ENCODE results near the gene MEN1. TPM values are rescaled to one million over a fixed set of nuclear protein-coding genes. Genes with fewer than 3 reads are reported as not detected.

MEN1 gene
- total RNA-seq, 1 experiment from 2014 or later, result 32.7 TPM

DNA sequence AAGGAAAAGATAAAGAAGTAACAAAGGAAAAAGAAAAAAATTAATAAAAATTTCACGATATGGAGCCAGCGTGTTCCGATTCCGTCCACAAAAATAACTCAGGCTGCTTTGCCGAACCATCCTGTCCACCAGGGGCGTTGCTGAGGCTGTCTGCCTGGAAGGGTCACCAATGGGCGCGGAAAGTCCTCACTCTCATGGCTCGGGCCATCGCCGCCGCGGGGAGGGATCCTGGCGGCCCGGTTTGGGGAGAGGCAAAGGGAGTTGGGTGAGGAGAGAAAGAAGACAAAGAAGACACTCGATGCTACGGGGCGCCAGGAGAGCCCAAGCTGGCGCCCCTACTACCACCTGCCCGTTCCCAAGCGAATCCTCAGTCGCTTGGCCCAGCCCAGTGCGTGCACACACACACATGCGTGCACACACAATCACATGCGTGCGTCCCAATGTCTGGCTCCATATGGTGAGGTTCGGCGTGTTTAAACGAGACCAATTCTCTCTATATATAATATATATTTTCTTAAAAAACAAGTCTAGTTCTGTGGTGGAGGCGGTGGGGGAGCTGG is 45.0 kb downstream of the MEN1 start:
- Mint-ChIP-seq H3K27ac (ENCODE audit: unreplicated experiment) (peak overlapping the region; percentile 19), H3K36me3 (ENCODE audit: insufficient read depth, unreplicated experiment) (peaks cover 100% of the 10 kb centered on the region)

DNA sequence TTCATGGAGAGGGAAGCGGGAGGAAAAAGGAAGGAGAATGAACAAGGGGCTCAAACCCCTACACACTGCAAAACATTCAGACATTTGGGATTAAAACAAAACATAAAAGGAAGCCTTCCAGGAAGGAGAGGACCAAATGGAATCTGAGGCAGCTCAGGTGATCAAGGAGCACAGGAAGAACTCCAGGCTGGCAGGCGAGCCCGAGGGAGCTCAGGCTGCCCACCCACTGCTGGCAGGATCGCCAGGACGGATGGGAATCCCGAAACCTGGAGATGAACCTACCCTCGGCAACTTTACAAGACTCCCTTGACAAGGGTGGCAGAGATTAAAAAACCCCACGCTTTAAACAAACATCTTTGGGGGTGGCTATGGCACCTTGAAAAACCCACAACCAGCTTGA is 45.6 kb downstream of the MEN1 start:
- no peaks in the 10 kb centered on the region for H3K27me3 ChIP-seq (replicated peaks; ENCODE audit: control insufficient read depth, insufficient read depth, low read length)
- H3K36me3 ChIP-seq (ENCODE audit: control insufficient read depth, insufficient read depth, low read length), result peaks cover 27% of the 10 kb centered on the region
- BruUV-seq (replicated peaks), result TSS peak; percentile 47
- TF ChIP-seq, protein P1, sequence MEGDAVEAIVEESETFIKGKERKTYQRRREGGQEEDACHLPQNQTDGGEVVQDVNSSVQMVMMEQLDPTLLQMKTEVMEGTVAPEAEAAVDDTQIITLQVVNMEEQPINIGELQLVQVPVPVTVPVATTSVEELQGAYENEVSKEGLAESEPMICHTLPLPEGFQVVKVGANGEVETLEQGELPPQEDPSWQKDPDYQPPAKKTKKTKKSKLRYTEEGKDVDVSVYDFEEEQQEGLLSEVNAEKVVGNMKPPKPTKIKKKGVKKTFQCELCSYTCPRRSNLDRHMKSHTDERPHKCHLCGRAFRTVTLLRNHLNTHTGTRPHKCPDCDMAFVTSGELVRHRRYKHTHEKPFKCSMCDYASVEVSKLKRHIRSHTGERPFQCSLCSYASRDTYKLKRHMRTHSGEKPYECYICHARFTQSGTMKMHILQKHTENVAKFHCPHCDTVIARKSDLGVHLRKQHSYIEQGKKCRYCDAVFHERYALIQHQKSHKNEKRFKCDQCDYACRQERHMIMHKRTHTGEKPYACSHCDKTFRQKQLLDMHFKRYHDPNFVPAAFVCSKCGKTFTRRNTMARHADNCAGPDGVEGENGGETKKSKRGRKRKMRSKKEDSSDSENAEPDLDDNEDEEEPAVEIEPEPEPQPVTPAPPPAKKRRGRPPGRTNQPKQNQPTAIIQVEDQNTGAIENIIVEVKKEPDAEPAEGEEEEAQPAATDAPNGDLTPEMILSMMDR (IDR thresholded peaks at IDR 0.05; ENCODE audit: insufficient read depth in 1 of 2, low read depth in 1 of 2, low read length in 1 of 2, severe bottlenecking in 1 of 2, unreplicated experiment in 1 of 2), result no peak
- H3K9me3 ChIP-seq, result no peaks in the 10 kb centered on the region
- Mint-ChIP-seq H3K27ac (ENCODE audit: unreplicated experiment) (peak overlapping the region; percentile 19), H3K4me1 (ENCODE audit: low read depth, unreplicated experiment) (no peaks in the 10 kb centered on the region), H3K36me3 (ENCODE audit: insufficient read depth, unreplicated experiment) (peaks cover 100% of the 10 kb centered on the region), H3K27me3 (ENCODE audit: insufficient read depth, unreplicated experiment) (no peaks in the 10 kb centered on the region), H3K9me3 (ENCODE audit: unreplicated experiment) (no peaks in the 10 kb centered on the region), H3K4me3 (ENCODE audit: unreplicated experiment) (no peak overlapping the region)
- ChIA-PET POLR2A (no interaction called here), CTCF (interaction anchor here (0.6 kb wide), 1 partner anchor 287 kb away, joined by 3 read pairs; no protein-coding TSS in a partner anchor)
- no peak for DNase-seq
- intact Hi-C loops (cut with micrococcal nuclease; ENCODE audit: unreplicated experiment), result no loop called here
- no peak overlapping the region for H3K4me3 ChIP-seq (ENCODE audit: low read depth, low read length)
- no peaks in the 10 kb centered on the region for H3K4me1 ChIP-seq

More for the DNA sequence above, 45.0 kb downstream of the MEN1 start:
- no peak overlapping the region for H3K4me3 Mint-ChIP-seq (ENCODE audit: unreplicated experiment)
- intact Hi-C loops (cut with micrococcal nuclease; ENCODE audit: unreplicated experiment), result no loop called here
- H3K27me3 Mint-ChIP-seq (ENCODE audit: insufficient read depth, unreplicated experiment), result no peaks in the 10 kb centered on the region
- Histone ChIP-seq H3K27me3 (replicated peaks; ENCODE audit: control insufficient read depth, insufficient read depth, low read length) (no peaks in the 10 kb centered on the region), H3K36me3 (ENCODE audit: control insufficient read depth, insufficient read depth, low read length) (peaks cover 33% of the 10 kb centered on the region), H3K4me3 (ENCODE audit: low read depth, low read length) (no peak overlapping the region), H3K4me1 (no peaks in the 10 kb centered on the region), H3K9me3 (no peaks in the 10 kb centered on the region)
- H3K9me3 Mint-ChIP-seq (ENCODE audit: unreplicated experiment), result no peaks in the 10 kb centered on the region
- TF ChIP-seq, protein P1 (IDR thresholded peaks at IDR 0.05; ENCODE audit: insufficient read depth in 1 of 2, low read depth in 1 of 2, low read length in 1 of 2, severe bottlenecking in 1 of 2, unreplicated experiment in 1 of 2), result peak in 1 of 2 experiments; percentile 48
- DNase-seq, result peak; percentile 43 to 48
- ChIA-PET POLR2A (interaction anchor here (0.9 kb wide), 1 partner anchor 13 kb away, joined by 3 read pairs; no protein-coding TSS in a partner anchor), CTCF (no interaction called here)
- no peaks in the 10 kb centered on the region for H3K4me1 Mint-ChIP-seq (ENCODE audit: low read depth, unreplicated experiment)
- BruUV-seq (replicated peaks), result no TSS peak

- TF ChIP-seq, protein P1 (IDR thresholded peaks at IDR 0.05; ENCODE audit: insufficient read depth in 1 of 2, low read depth in 1 of 2, low read length in 1 of 2, severe bottlenecking in 1 of 2, unreplicated experiment in 1 of 2), result no peak
- no peaks in the 10 kb centered on the region for H3K9me3 Mint-ChIP-seq (ENCODE audit: unreplicated experiment)
- DNase-seq, result no peak
- Histone ChIP-seq H3K36me3 (ENCODE audit: control insufficient read depth, insufficient read depth, low read length) (peaks cover 25% of the 10 kb centered on the region), H3K9me3 (no peaks in the 10 kb centered on the region), H3K4me1 (no peaks in the 10 kb centered on the region), H3K4me3 (ENCODE audit: low read depth, low read length) (no peak overlapping the region), H3K27me3 (replicated peaks; ENCODE audit: control insufficient read depth, insufficient read depth, low read length) (no peaks in the 10 kb centered on the region)
- peaks cover 100% of the 10 kb centered on the region for H3K36me3 Mint-ChIP-seq (ENCODE audit: insufficient read depth, unreplicated experiment)
- no peak overlapping the region for H3K4me3 Mint-ChIP-seq (ENCODE audit: unreplicated experiment)
- intact Hi-C loops (cut with micrococcal nuclease; ENCODE audit: unreplicated experiment), result no loop called here
- H3K27ac Mint-ChIP-seq (ENCODE audit: unreplicated experiment), result no peak overlapping the region
- no TSS peak for BruUV-seq (replicated peaks)
- H3K4me1 Mint-ChIP-seq (ENCODE audit: low read depth, unreplicated experiment), result no peaks in the 10 kb centered on the region
- ChIA-PET POLR2A (interaction anchor here (1.4 kb wide), 1 partner anchor 14 kb away, joined by 5 read pairs; the partner anchor contains the start of gene SF1), CTCF (interaction anchor here (0.6 kb wide), 2 partner anchors 286 to 348 kb away, joined by 3 read pairs; partner anchors contain the start of gene TM7SF2)
- H3K27me3 Mint-ChIP-seq (ENCODE audit: insufficient read depth, unreplicated experiment), result no peaks in the 10 kb centered on the region
Observed at GRCh38 chr11:64764040-64764611, 46.2 kb downstream of the MEN1 start.

Data from Caco-2 (cell line).